ENCODE measurements around the gene PPP2R5D.

Gene PPP2R5D

GRCh38 chr6:42970871-42971612 lies 13.3 kb upstream of the PPP2R5D start:
- Histone ChIP-seq H3K9me3 (ENCODE audit: severe bottlenecking) (no peaks in the 10 kb centered on the region), H3K27ac (ENCODE audit: poor library complexity, severe bottlenecking) (no peak overlapping the region), H3K36me3 (ENCODE audit: low read depth) (no peaks in the 10 kb centered on the region), H3K4me3 (ENCODE audit: severe bottlenecking) (no peak overlapping the region), H3K27me3 (ENCODE audit: insufficient read depth, poor library complexity, severe bottlenecking) (no peaks in the 10 kb centered on the region), H3K4me1 (ENCODE audit: insufficient read depth, poor library complexity, severe bottlenecking) (peaks cover 5% of the 10 kb centered on the region)
- ATAC-seq (ENCODE audit: low read depth) (peak; percentile 55), DNase-seq (ENCODE audit: low spot score) (no peak)
- TF ChIP-seq CTCF (IDR thresholded peaks at IDR 0.05; ENCODE audit: poor library complexity, severe bottlenecking): no peak

- Histone ChIP-seq H3K9me3 (ENCODE audit: severe bottlenecking) (no peaks in the 10 kb centered on the region), H3K36me3 (ENCODE audit: low read depth) (no peaks in the 10 kb centered on the region), H3K4me3 (ENCODE audit: severe bottlenecking) (no peak overlapping the region), H3K27ac (ENCODE audit: poor library complexity, severe bottlenecking) (no peak overlapping the region), H3K27me3 (ENCODE audit: insufficient read depth, poor library complexity, severe bottlenecking) (no peaks in the 10 kb centered on the region), H3K4me1 (ENCODE audit: insufficient read depth, poor library complexity, severe bottlenecking) (peaks cover 5% of the 10 kb centered on the region)
- DNase-seq (ENCODE audit: low spot score): no peak
- ATAC-seq (ENCODE audit: low read depth): no peak
- TF ChIP-seq CTCF (IDR thresholded peaks at IDR 0.05; ENCODE audit: poor library complexity, severe bottlenecking): no peak
These were observed 12.5 kb upstream of the PPP2R5D start for GRCh38 chr6:42971746-42972327.

GRCh38 chr6:42973926-42974325 lies 10.4 kb upstream of the PPP2R5D start:
- ATAC-seq (ENCODE audit: low read depth) (no peak), DNase-seq (ENCODE audit: low spot score) (no peak)
- TF ChIP-seq CTCF (IDR thresholded peaks at IDR 0.05; ENCODE audit: poor library complexity, severe bottlenecking): no peak
- no peaks in the 10 kb centered on the region; the same call in 1 of the 2 replicates for H3K36me3 ChIP-seq (ENCODE audit: low read depth)
- H3K4me3 ChIP-seq (ENCODE audit: severe bottlenecking): no peak overlapping the region
- no peaks in the 10 kb centered on the region for H3K27me3 ChIP-seq (ENCODE audit: insufficient read depth, poor library complexity, severe bottlenecking)
- H3K9me3 ChIP-seq (ENCODE audit: severe bottlenecking): no peaks in the 10 kb centered on the region
- no peak overlapping the region for H3K27ac ChIP-seq (ENCODE audit: poor library complexity, severe bottlenecking)
- peaks cover 7% of the 10 kb centered on the region for H3K4me1 ChIP-seq (ENCODE audit: insufficient read depth, poor library complexity, severe bottlenecking)

- peaks cover 7% of the 10 kb centered on the region for H3K4me1 ChIP-seq (ENCODE audit: insufficient read depth, poor library complexity, severe bottlenecking)
- no peak overlapping the region for H3K27ac ChIP-seq (ENCODE audit: poor library complexity, severe bottlenecking)
- DNase-seq (ENCODE audit: low spot score) (no peak), ATAC-seq (ENCODE audit: low read depth) (no peak)
- TF ChIP-seq CTCF (IDR thresholded peaks at IDR 0.05; ENCODE audit: poor library complexity, severe bottlenecking): no peak
- no peaks in the 10 kb centered on the region for H3K27me3 ChIP-seq (ENCODE audit: insufficient read depth, poor library complexity, severe bottlenecking)
- no peaks in the 10 kb centered on the region for H3K9me3 ChIP-seq (ENCODE audit: severe bottlenecking)
- H3K36me3 ChIP-seq (ENCODE audit: low read depth): no peaks in the 10 kb centered on the region; the same call in 1 of the 2 replicates
- no peak overlapping the region for H3K4me3 ChIP-seq (ENCODE audit: severe bottlenecking)
These were observed 9.4 kb upstream of the PPP2R5D start for GRCh38 chr6:42974919-42975505.
